ENCODE results near the gene APOL1. TPM values are rescaled to one million over a fixed set of nuclear protein-coding genes. Genes with fewer than 3 reads are reported as not detected.
A peak's percentile ranks its signal among the peaks of the same experiment; 100 is the strongest.

The APOL1 gene
- total and polyA plus RNA-seq, 2 of the 13 experiments (the other 11 are each of a cell fraction or from before 2014, with no cell fraction given): 20.3 to 75.0 TPM

DNA sequence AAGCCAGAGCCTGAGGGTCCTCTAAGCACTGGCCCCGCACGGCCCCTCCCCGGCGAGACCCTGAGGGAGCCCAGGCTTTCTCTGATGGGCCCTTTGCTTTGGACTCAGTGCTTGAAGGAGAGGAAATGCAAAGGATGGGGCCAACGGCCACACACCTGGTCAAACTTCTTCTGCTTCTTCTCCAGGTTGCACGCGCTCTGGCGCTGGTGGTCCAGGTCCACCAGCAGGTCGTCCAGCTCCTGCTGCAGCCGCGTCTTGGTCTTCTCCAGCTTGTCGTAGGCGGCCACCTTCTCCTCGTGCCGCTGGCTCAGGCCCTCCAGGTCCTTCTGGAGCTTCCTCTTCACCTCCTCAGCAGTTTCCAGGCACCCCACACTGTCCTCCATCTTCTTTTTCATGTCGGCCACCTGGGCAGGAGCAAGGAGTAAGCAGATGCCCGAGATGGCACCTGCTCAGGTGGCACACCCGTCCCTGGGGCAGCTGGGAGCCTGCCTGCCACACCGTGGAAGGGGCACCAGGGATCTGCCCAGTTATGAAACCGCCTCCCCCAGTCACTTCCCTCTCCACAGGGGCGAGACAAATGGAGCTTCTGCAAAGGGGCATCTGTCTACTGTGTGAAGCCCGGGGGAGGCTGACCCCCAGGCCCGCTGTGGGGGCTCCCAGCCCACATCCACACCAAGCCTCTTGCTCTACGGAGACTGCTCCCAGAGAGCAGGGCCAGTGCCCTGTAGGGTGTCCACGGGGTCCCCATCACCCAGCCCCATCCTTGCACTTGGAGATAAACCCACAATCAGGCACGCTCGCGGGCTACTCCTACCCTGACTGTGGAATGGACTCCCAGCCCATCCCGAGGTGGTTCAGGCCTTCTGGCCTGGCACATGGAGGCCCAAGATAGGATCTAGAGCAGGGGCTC lies 39.2 kb downstream of the APOL1 start:
- ATAC-seq (no peak), DNase-seq (ENCODE audit: low spot score) (no peak), FAIRE-seq (no peak)
- Histone ChIP-seq H3K4me3 (replicated peaks in 1 of 3; ENCODE audit: insufficient read depth in 1 of 3, low read depth in 2 of 3, low read length in 3 of 3) (no peak overlapping the region), H3K9ac (ENCODE audit: insufficient read depth, low read depth, low read length) (no peak overlapping the region), H3K79me2 (ENCODE audit: insufficient read depth, low read length) (no peaks in the 10 kb centered on the region), H3K4me2 (ENCODE audit: low read depth, low read length) (no peak overlapping the region), H3K4me1 (ENCODE audit: insufficient read depth, low read length) (no peaks in the 10 kb centered on the region), H2AFZ (ENCODE audit: low read length) (no peak overlapping the region), H3K27ac (ENCODE audit: extremely low read length, insufficient read depth, low read length) (no peak overlapping the region), H3K27me3 (ENCODE audit: control insufficient read depth in 1 of 2, insufficient read depth in 2 of 2, low read length in 2 of 2) (no peaks in the 10 kb centered on the region), H3K36me3 (replicated peaks in 1 of 2; ENCODE audit: control insufficient read depth in 1 of 2, insufficient read depth in 2 of 2, low read length in 2 of 2) (peaks cover 64 to 81% of the 10 kb centered on the region in 2 experiments), H3K9me3 (ENCODE audit: low read length) (no peaks in the 10 kb centered on the region), H4K20me1 (ENCODE audit: insufficient read depth, low read length) (no peaks in the 10 kb centered on the region)
- CTCF ChIA-PET (ENCODE audit: low intra/inter-chr PET ratio, low total read pairs): no interaction called here
- WGBS (ENCODE audit: low lambda C conversion rate): 96% methylated on average over 22 of the region's 29 CpGs
- in situ Hi-C loops (cut with HindIII; ENCODE audit: extremely low pct_ligation_motif_present, low pct_unique_long_range_greater_than_20kb) (no loop called here), intact Hi-C loops (cut with micrococcal nuclease; ENCODE audit: unreplicated experiment) (no loop called here)
- TF ChIP-seq AGO2 (optimal IDR thresholded peaks at IDR 0.05; ENCODE audit: low read depth, low read length) (peak; percentile 72), POLR2G (IDR thresholded peaks at IDR 0.05; ENCODE audit: low read depth, low read length) (0 out of 2 replicates have a peak, but pooled peaks have one; percentile 25), SKI (IDR thresholded peaks at IDR 0.05; ENCODE audit: partially characterized antibody) (no peak)
- POLR2A ChIA-PET: no interaction called here
- no TSS peak for BruUV-seq (replicated peaks)

DNA sequence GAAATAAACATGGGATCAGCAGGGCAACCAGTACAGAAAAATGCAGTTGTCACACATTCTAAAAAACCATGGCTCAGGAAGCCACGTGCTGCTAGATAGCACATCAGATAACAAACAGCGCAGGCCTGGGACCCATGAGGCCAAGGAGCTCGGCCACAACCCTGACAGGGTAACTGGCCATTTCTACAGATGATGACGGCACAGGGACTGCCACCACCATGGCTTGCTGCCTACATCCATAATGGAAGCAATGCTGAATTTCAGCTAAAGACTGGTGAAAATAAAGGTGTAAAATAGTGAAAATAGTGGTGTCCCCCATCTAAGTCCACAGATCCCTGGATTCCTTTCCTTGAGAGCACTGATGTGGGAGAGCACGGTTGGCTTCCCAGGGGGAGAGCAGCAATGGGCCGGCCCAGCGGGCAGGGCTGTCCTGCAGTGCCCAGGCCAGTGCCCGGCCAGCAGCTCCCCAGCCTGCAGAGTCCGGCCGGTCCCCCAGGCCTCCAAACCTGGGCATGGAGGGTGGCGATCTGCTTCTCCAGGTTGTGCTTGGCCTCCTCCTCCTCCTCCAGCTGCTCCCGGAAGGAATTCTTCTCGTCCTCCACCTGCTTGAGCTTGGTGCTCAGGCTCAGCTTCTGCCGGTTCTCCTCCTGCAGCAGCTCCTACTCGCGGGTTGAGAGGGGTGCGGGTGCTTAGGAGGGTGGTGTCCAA lies 40.0 kb downstream of the APOL1 start:
- POLR2A ChIA-PET: no interaction called here
- H3K4me2 ChIP-seq (ENCODE audit: low read depth, low read length): no peak overlapping the region
- BruUV-seq (replicated peaks): no TSS peak
- no peaks in the 10 kb centered on the region for H3K9me3 ChIP-seq (ENCODE audit: low read length)
- ATAC-seq (no peak), DNase-seq (ENCODE audit: low spot score) (no peak), FAIRE-seq (no peak)
- intact Hi-C loops (cut with micrococcal nuclease; ENCODE audit: unreplicated experiment) (no loop called here), in situ Hi-C loops (cut with HindIII; ENCODE audit: extremely low pct_ligation_motif_present, low pct_unique_long_range_greater_than_20kb) (no loop called here)
- no peak overlapping the region for H3K27ac ChIP-seq (ENCODE audit: extremely low read length, insufficient read depth, low read length)
- no peak overlapping the region for H3K4me3 ChIP-seq (replicated peaks in 1 of 3; ENCODE audit: insufficient read depth in 1 of 3, low read depth in 2 of 3, low read length in 3 of 3)
- no peak overlapping the region for H3K9ac ChIP-seq (ENCODE audit: insufficient read depth, low read depth, low read length)
- CTCF ChIA-PET (ENCODE audit: low intra/inter-chr PET ratio, low total read pairs): no interaction called here
- H3K27me3 ChIP-seq (ENCODE audit: control insufficient read depth in 1 of 2, insufficient read depth in 2 of 2, low read length in 2 of 2): no peaks in the 10 kb centered on the region
- H3K4me1 ChIP-seq (ENCODE audit: insufficient read depth, low read length): no peaks in the 10 kb centered on the region
- H3K36me3 ChIP-seq (replicated peaks in 1 of 2; ENCODE audit: control insufficient read depth in 1 of 2, insufficient read depth in 2 of 2, low read length in 2 of 2): peaks cover 70 to 85% of the 10 kb centered on the region in 2 experiments
- no peak overlapping the region for H2AFZ ChIP-seq (ENCODE audit: low read length)
- TF ChIP-seq AGO2 (optimal IDR thresholded peaks at IDR 0.05; ENCODE audit: low read depth, low read length): peak; percentile 30
- TF ChIP-seq CENPX (CRISPR knock-in tag; IDR thresholded peaks at IDR 0.05): no peak
- H3K79me2 ChIP-seq (ENCODE audit: insufficient read depth, low read length): no peaks in the 10 kb centered on the region
- WGBS (ENCODE audit: low lambda C conversion rate): 95% methylated on average over 14 of the region's 17 CpGs
- no peaks in the 10 kb centered on the region for H4K20me1 ChIP-seq (ENCODE audit: insufficient read depth, low read length)
